Hematopoietic multipotent progenitor cell treated with erythropoietin and hydrocortisone succinate and interleukin-3 and kit ligand, for 4 days (in vitro differentiated cells): ENCODE results near the gene WWTR1.

Source experiments
- DNase-seq: peaks from one replicate; pipeline ENCODE4 v3.0.0-alpha.2; 2015

Gene WWTR1

GRCh38 chr3:149527531-149528339, 130.1 kb downstream of the WWTR1 start:
- DNase-seq, result no peak

GRCh38 chr3:149523512-149524299, 134.1 kb downstream of the WWTR1 start:
- DNase-seq, result no peak

- no peak for DNase-seq
Measured at GRCh38 chr3:149519912-149520311, 137.9 kb downstream of the WWTR1 start.

GRCh38 chr3:149516920-149517319, 140.9 kb downstream of the WWTR1 start:
- DNase-seq, result no peak

GRCh38 chr3:149515249-149515648, 142.6 kb downstream of the WWTR1 start:
- DNase-seq, result no peak

- DNase-seq, result no peak
Measured at GRCh38 chr3:149514471-149514870, 143.4 kb downstream of the WWTR1 start.

- peak; percentile 80 for DNase-seq
Measured at GRCh38 chr3:149512073-149512782, 145.6 kb downstream of the WWTR1 start.

GRCh38 chr3:149511040-149511626, 146.7 kb downstream of the WWTR1 start:
- no peak for DNase-seq

- no peak for DNase-seq
Measured at GRCh38 chr3:149510480-149510879, 147.3 kb downstream of the WWTR1 start.

GRCh38 chr3:149509526-149509925, 148.3 kb downstream of the WWTR1 start:
- no peak for DNase-seq

GRCh38 chr3:149507491-149508324, 150.1 kb downstream of the WWTR1 start:
- DNase-seq, result peak; percentile 94

- DNase-seq, result no peak
Measured at GRCh38 chr3:149506965-149507364, 150.9 kb downstream of the WWTR1 start.

GRCh38 chr3:149506540-149506939, 151.3 kb downstream of the WWTR1 start:
- no peak for DNase-seq

- no peak for DNase-seq
Measured at GRCh38 chr3:149502438-149502837, 155.4 kb downstream of the WWTR1 start.

GRCh38 chr3:149501524-149501923, 156.3 kb downstream of the WWTR1 start:
- no peak for DNase-seq

GRCh38 chr3:149497966-149498670, 159.7 kb downstream of the WWTR1 start:
- DNase-seq, result no peak

GRCh38 chr3:149496891-149497290, 160.9 kb downstream of the WWTR1 start:
- DNase-seq, result no peak

GRCh38 chr3:149495581-149496125, 162.2 kb downstream of the WWTR1 start:
- DNase-seq, result no peak

- DNase-seq, result no peak
Measured at GRCh38 chr3:149494759-149495580, 162.9 kb downstream of the WWTR1 start.
